Astrocyte of the cerebellum (primary cell): ENCODE data around the gene MC2R.

Source experiments
- DNase-seq: peaks from one replicate; pipeline ENCODE4 v3.0.0-alpha.2; 2011; ENCODE audit warnings: low read depth
- H3K4me3 ChIP-seq: 2 replicates; pipeline ENCODE4 v1.5.1; 2011; ENCODE audit warnings: mild to moderate bottlenecking, low read depth, low read length, moderate library complexity
- CTCF ChIP-seq: IDR thresholded peaks from 2 replicates; pipeline ENCODE4 v1.5.1; 2012; ENCODE audit warnings: low read length, low read depth, moderate library complexity, mild to moderate bottlenecking; ENCODE audit errors: missing control alignments
- in situ Hi-C: cut with HindIII; loops from 2 replicates; pipeline ENCODE4 v1.10.0; 2017; ENCODE audit warnings: low sequenced_read_pairs

The MC2R gene

GRCh38 chr18:13930964-13931363 lies 15.6 kb upstream of the MC2R start:
- no peak for TF ChIP-seq CTCF
- no peak for DNase-seq
- in situ Hi-C loops: no loop called here
- H3K4me3 ChIP-seq: no peak overlapping the region

- TF ChIP-seq CTCF: no peak
- in situ Hi-C loops: no loop called here
- no peak overlapping the region for H3K4me3 ChIP-seq
- DNase-seq: no peak
Measured at GRCh38 chr18:13923221-13923620, 7.9 kb upstream of the MC2R start.

- no peak overlapping the region for H3K4me3 ChIP-seq
- DNase-seq: no peak
- in situ Hi-C loops: no loop called here
- TF ChIP-seq CTCF: no peak
Measured at GRCh38 chr18:13918898-13919297, 3.6 kb upstream of the MC2R start.

GRCh38 chr18:13917401-13917800 lies 2.1 kb upstream of the MC2R start:
- in situ Hi-C loops: no loop called here
- no peak overlapping the region for H3K4me3 ChIP-seq
- TF ChIP-seq CTCF: no peak
- no peak for DNase-seq

- in situ Hi-C loops: no loop called here
- no peak overlapping the region for H3K4me3 ChIP-seq
- TF ChIP-seq CTCF: no peak
- DNase-seq: no peak
Measured at GRCh38 chr18:13916559-13916958, 1.2 kb upstream of the MC2R start.

- no peak overlapping the region for H3K4me3 ChIP-seq
- in situ Hi-C loops: no loop called here
- no peak for DNase-seq
- no peak for TF ChIP-seq CTCF
Measured at GRCh38 chr18:13915995-13916431, 677 bp upstream of the MC2R start.

GRCh38 chr18:13914756-13915155 lies 580 bp downstream of the MC2R start:
- TF ChIP-seq CTCF: no peak
- H3K4me3 ChIP-seq: no peak overlapping the region
- no peak for DNase-seq
- in situ Hi-C loops: no loop called here
